Bronchus fibroblast of lung (primary cell): ENCODE data around the gene ABHD13. TPM values are rescaled to one million over a fixed set of nuclear protein-coding genes. Genes with fewer than 3 reads are reported as not detected.

Experiments
- total RNA-seq: library from RNA; depleted of rRNA; stranded (reverse); fragments of >200 nt; gene quantifications from 2 replicates; pipeline ENCODE4 v1.2.3, GENCODE V29; 2015

ABHD13 gene
- 3.7 and 4.4 TPM in 2 replicates for total RNA-seq

DNA sequence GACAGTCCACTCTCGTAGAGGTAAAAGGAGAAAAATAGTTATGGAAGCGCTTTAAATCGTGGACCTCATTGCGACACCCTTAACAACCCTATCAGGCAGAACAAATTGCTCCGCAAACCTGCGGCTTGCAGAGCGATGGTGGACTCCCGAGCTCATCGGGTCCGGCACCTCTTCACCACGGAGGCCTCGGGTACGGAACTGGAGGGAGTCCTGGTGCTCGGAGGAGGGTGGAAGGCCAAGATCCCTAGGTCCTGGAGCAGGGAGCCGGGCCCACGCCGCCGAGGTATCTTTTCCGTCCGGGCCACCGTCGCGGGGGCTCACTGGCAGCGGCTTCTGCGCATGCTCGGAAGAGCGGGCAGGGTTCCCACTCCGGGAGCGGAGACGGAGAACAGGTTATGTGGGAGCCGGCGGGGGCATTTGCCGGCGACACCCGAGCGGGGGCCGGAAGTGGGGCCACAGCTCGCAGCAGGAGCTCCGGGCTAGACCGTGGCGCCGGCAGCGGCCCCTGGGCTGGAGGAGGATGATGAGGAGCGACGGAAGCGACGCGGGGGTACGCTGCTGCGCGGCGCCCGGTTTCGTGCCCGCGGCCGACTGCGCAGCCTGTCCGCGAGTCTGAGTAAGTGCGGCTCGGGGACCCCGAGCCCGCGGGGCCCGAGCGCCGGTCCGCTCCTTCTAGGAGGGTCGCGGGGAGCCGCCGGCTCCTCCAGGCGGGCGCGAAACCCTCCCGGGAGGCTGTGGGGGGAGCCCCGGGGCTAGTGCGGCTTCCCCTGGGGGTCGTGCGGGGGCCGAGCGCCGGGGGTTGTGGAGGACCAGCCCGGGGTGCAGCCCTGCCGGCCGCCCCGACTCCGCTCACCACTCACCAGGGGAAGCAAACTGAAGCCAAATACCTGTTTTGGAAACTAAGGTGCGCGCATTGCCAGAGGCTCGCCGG lies at the start of gene ABHD13:
Gene ABHD13, plus strand, starts transcription at position 349 of the 931 bp plus-strand sequence. CDS start 10,827 bp downstream, outside the sequence.

DNA sequence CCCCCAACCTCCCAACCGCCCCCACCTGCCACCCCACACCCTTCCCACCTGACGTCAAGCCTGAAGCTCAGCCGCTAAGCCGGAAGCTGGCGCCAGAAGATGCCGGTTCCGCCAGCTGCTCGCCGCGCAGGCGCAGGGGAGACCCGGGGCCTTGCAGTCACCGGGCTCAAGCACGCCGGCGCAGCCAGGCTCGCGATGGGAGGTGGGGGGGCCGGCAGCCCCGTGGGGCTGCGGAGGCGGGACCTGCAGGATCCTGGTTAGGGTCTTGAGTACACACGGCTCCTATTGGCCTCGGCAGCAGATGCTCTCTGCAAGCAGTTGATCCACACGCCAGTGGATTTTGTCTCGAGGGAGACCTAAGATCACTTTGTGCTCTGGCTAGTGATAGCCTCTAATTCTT lies 2.8 kb upstream of the ABHD13 start, which contains the start of gene LIG4:
Gene LIG4, minus strand, starts transcription at position 101 of the 400 bp plus-strand sequence. CDS start 4,268 bp downstream, outside the sequence.

DNA sequence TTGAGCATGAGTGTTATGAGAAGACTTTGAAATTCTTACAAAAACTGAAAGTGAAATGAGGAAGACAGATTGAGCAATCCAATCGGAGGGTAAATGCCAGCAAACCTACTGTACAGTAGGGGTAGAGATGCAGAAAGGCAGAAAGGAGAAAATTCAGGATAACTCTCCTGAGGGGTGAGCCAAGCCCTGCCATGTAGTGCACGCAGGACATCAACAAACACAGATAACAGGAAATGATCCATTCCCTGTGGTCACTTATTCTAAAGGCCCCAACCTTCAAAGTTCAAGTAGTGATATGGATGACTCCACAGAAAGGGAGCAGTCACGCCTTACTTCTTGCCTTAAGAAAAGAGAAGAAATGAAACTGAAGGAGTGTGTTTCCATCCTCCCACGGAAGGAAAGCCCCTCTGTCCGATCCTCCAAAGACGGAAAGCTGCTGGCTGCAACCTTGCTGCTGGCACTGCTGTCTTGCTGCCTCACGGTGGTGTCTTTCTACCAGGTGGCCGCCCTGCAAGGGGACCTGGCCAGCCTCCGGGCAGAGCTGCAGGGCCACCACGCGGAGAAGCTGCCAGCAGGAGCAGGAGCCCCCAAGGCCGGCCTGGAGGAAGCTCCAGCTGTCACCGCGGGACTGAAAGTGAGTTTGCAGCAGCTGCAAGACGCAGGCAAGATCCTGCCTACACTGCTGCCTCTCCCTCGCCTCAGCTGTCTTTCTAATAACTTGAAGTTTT lies 51.6 kb downstream of the ABHD13 start, which contains the start of gene TNFSF13B:
Gene TNFSF13B, plus strand, starts transcription at position 118 of the 728 bp plus-strand sequence. Its CDS starts 178 bp downstream, at position 296.

Other genes starting within 250 kb of the ABHD13 start
- gene LIG4, start 2.9 kb upstream of the ABHD13 start, total RNA-seq: 4.8 and 5.5 TPM in 2 replicates
- gene TNFSF13B, start 51.3 kb downstream of the ABHD13 start, total RNA-seq: 0.74 and 2.5 TPM in 2 replicates